ENCODE measurements around the gene ERRFI1.

ERRFI1 gene

GRCh38 chr1:8042134-8042533 lies 16.0 kb upstream of the ERRFI1 start:
- no peak overlapping the region for H3K4me3 ChIP-seq (replicated peaks; ENCODE audit: low read depth, low read length)
- no peak for TF ChIP-seq CTCF (IDR thresholded peaks at IDR 0.05; ENCODE audit: low read depth, low read length, missing control alignments)
- no peak for DNase-seq (ENCODE audit: extremely low read depth, low read depth)

GRCh38 chr1:8040586-8040985 lies 14.5 kb upstream of the ERRFI1 start:
- DNase-seq (ENCODE audit: extremely low read depth, low read depth): peak; percentile 94
- H3K4me3 ChIP-seq (replicated peaks; ENCODE audit: low read depth, low read length): no peak overlapping the region
- TF ChIP-seq CTCF (IDR thresholded peaks at IDR 0.05; ENCODE audit: low read depth, low read length, missing control alignments): no peak

- no peak overlapping the region for H3K4me3 ChIP-seq (replicated peaks; ENCODE audit: low read depth, low read length)
- no peak for DNase-seq (ENCODE audit: extremely low read depth, low read depth)
- no peak for TF ChIP-seq CTCF (IDR thresholded peaks at IDR 0.05; ENCODE audit: low read depth, low read length, missing control alignments)
Measured at GRCh38 chr1:8039071-8039470, 13.0 kb upstream of the ERRFI1 start.

GRCh38 chr1:8035289-8035688 lies 9.2 kb upstream of the ERRFI1 start:
- no peak for TF ChIP-seq CTCF (IDR thresholded peaks at IDR 0.05; ENCODE audit: low read depth, low read length, missing control alignments)
- DNase-seq (ENCODE audit: extremely low read depth, low read depth): no peak
- no peak overlapping the region for H3K4me3 ChIP-seq (replicated peaks; ENCODE audit: low read depth, low read length)

GRCh38 chr1:8033322-8033721 lies 7.2 kb upstream of the ERRFI1 start:
- TF ChIP-seq CTCF (IDR thresholded peaks at IDR 0.05; ENCODE audit: low read depth, low read length, missing control alignments): no peak

GRCh38 chr1:8032366-8032910 lies 6.3 kb upstream of the ERRFI1 start:
- no peak for TF ChIP-seq CTCF (IDR thresholded peaks at IDR 0.05; ENCODE audit: low read depth, low read length, missing control alignments)
- no peak overlapping the region for H3K4me3 ChIP-seq (replicated peaks; ENCODE audit: low read depth, low read length)
- DNase-seq (ENCODE audit: extremely low read depth, low read depth): no peak

More at GRCh38 chr1:8033322-8033721, 7.2 kb upstream of the ERRFI1 start:
- no peak for DNase-seq (ENCODE audit: extremely low read depth, low read depth)
- H3K4me3 ChIP-seq (replicated peaks; ENCODE audit: low read depth, low read length): no peak overlapping the region

- no peak overlapping the region for H3K4me3 ChIP-seq (replicated peaks; ENCODE audit: low read depth, low read length)
- DNase-seq (ENCODE audit: extremely low read depth, low read depth): no peak
- peak; percentile 40 for TF ChIP-seq CTCF (IDR thresholded peaks at IDR 0.05; ENCODE audit: low read depth, low read length, missing control alignments)
Measured at GRCh38 chr1:8031176-8031785, 5.2 kb upstream of the ERRFI1 start.

Measured in HFF-Myc (cell line).